H1 (cell line): ENCODE measurements around the gene TUT7. TPM values are rescaled to one million over a fixed set of nuclear protein-coding genes. Genes with fewer than 3 reads are reported as not detected.

Experiments
- CTCF ChIA-PET: fragments of 300-600 bp; sonication (Branson Sonifier 250); formaldehyde crosslinking; loops from one replicate; lab custom pipeline; 2021; ENCODE audit not compliant: partially characterized antibody; lab: Charles Lee
- POLR2A ChIA-PET: fragments of 300-600 bp; sonication (Branson Sonifier 250); formaldehyde crosslinking; loops from one replicate; lab custom pipeline; 2021; ENCODE audit warnings: inconsistent platforms; ENCODE audit not compliant: partially characterized antibody; lab: Charles Lee
- DNase-seq, 2 experiments: peaks; one replicate each; pipeline versions ENCODE4 v3.0.0 to v3.0.0-alpha.2; 2010 to 2022; ENCODE audit warnings: low spot score in 2 of 2, low read depth in 1 of 2, mixed read lengths in 1 of 2
- FAIRE-seq: peaks from 2 replicates; lab custom pipeline; 2011; peaks lifted over from hg19 to GRCh38; lab: Jason Lieb, UNC
- H2AFZ ChIP-seq: 2 replicates; pipeline ENCODE4 v1.8.1; 2012; ENCODE audit warnings: low read length, inconsistent platforms
- H2AK5ac ChIP-seq: 2 replicates; pipeline ENCODE4 v1.6.1; 2013; ENCODE audit warnings: low read depth, low read length
- H2BK120ac ChIP-seq: replicated peaks from 2 replicates; pipeline ENCODE3; 2013; ENCODE audit warnings: low read depth, low read length, inconsistent platforms
- H2BK12ac ChIP-seq: 2 replicates; pipeline ENCODE4 v1.6.1; 2013; ENCODE audit warnings: low read depth, low read length
- H2BK15ac ChIP-seq: 2 replicates; pipeline ENCODE4 v1.6.1; 2013; ENCODE audit warnings: low read length
- H2BK20ac ChIP-seq: 2 replicates; pipeline ENCODE4 v1.6.1; 2013; ENCODE audit warnings: low read length
- H2BK5ac ChIP-seq: 2 replicates; pipeline ENCODE4 v1.6.1; 2013; ENCODE audit warnings: low read depth, low read length
- H3K14ac ChIP-seq: 2 replicates; pipeline ENCODE4 v1.6.1; 2013; ENCODE audit warnings: inconsistent platforms; ENCODE audit not compliant: insufficient read length
- H3K18ac ChIP-seq: 2 replicates; pipeline ENCODE4 v1.6.1; 2013; ENCODE audit warnings: low read length; ENCODE audit errors: extremely low read depth
- H3K23ac ChIP-seq: 2 replicates; pipeline ENCODE4 v1.6.1; 2013; ENCODE audit warnings: inconsistent platforms; ENCODE audit not compliant: insufficient read length
- H3K23me2 ChIP-seq: 2 replicates; pipeline ENCODE4 v1.6.1; 2013; ENCODE audit warnings: low read depth, low read length
- H3K27ac ChIP-seq: 2 replicates; pipeline ENCODE4 v1.6.1; 2011; ENCODE audit warnings: low read depth, low read length, inconsistent platforms
- H3K27me3 ChIP-seq, 4 experiments: replicated peaks in 1 of 4; 1 replicate in 1 of 4; 2 replicates in 3 of 4; pipeline versions ENCODE4 v1.6.1 to v1.8.1; 2011 to 2013; ENCODE audit warnings: low read length in 3 of 4, mild to moderate bottlenecking in 3 of 4, inconsistent platforms in 2 of 4, mixed read lengths in 2 of 4, moderate library complexity in 1 of 4; ENCODE audit not compliant: control insufficient read depth in 3 of 4, insufficient read depth in 3 of 4; ENCODE audit errors: extremely low read depth in 1 of 4
- H3K36me3 ChIP-seq, 4 experiments: 2 replicates each; pipeline versions ENCODE4 v1.6.1 to v1.8.1; 2011 to 2013; ENCODE audit warnings: mild to moderate bottlenecking in 4 of 4, low read length in 3 of 4, moderate library complexity in 2 of 4, control low read depth in 1 of 4, inconsistent platforms in 1 of 4; ENCODE audit not compliant: insufficient read depth in 4 of 4, control insufficient read depth in 2 of 4
- H3K4ac ChIP-seq: replicated peaks from 2 replicates; pipeline ENCODE3; 2013; ENCODE audit warnings: low read length, low read depth, mixed read lengths, inconsistent platforms; ENCODE audit not compliant: insufficient read length
- H3K4me1 ChIP-seq, 4 experiments: replicated peaks in 1 of 4; 1 replicate in 1 of 4; 2 replicates in 3 of 4; pipeline versions ENCODE4 v1.6.1 to v1.8.1; 2011 to 2013; ENCODE audit warnings: low read length in 3 of 4, inconsistent platforms in 2 of 4, mixed read lengths in 1 of 4; ENCODE audit not compliant: insufficient read depth in 4 of 4, control insufficient read depth in 3 of 4
- H3K4me2 ChIP-seq, 2 experiments: 2 replicates each; pipeline versions ENCODE4 v1.6.1 to v1.8.1; 2011 to 2013; ENCODE audit warnings: low read depth in 2 of 2, low read length in 2 of 2, control low read depth in 1 of 2, inconsistent platforms in 1 of 2, mild to moderate bottlenecking in 1 of 2; ENCODE audit not compliant: insufficient read depth in 1 of 2
- H3K4me3 ChIP-seq, 4 experiments: fragments of 200-600, 300-600 bp in 1 of 4; sonication (generic), shearing (Covaris generic), sonication (Bioruptor Twin) in 1 of 4; 2 replicates each; pipeline versions ENCODE4 v1.5.1 to v1.8.1; 2011 to 2016; ENCODE audit warnings: low read length in 4 of 4, low read depth in 3 of 4, control low read depth in 2 of 4, inconsistent platforms in 2 of 4, mild to moderate bottlenecking in 2 of 4, mixed read lengths in 1 of 4, moderate library complexity in 1 of 4; ENCODE audit not compliant: insufficient read depth in 2 of 4; ENCODE audit errors: extremely low read depth in 1 of 4
- H3K56ac ChIP-seq: replicated peaks from 2 replicates; pipeline ENCODE3; 2013; ENCODE audit warnings: low read depth, mild to moderate bottlenecking, mixed read lengths, low read length, inconsistent platforms; ENCODE audit not compliant: insufficient read length
- H3K79me1 ChIP-seq: 2 replicates; pipeline ENCODE4 v1.6.1; 2013; ENCODE audit warnings: low read depth, low read length, control low read depth
- H3K79me2 ChIP-seq, 2 experiments: 2 replicates each; pipeline versions ENCODE4 v1.6.1 to v1.8.1; 2012 to 2013; ENCODE audit warnings: low read length in 2 of 2, mild to moderate bottlenecking in 2 of 2, inconsistent platforms in 1 of 2; ENCODE audit not compliant: insufficient read depth in 2 of 2, control insufficient read depth in 1 of 2
- H3K9ac ChIP-seq, 4 experiments: replicated peaks in 1 of 4; 1 replicate in 1 of 4; 2 replicates in 3 of 4; pipeline versions ENCODE4 v1.6.1 to v1.8.1; 2011 to 2013; ENCODE audit warnings: low read depth in 3 of 4, low read length in 3 of 4, control low read depth in 2 of 4, mild to moderate bottlenecking in 2 of 4, moderate library complexity in 2 of 4, inconsistent platforms in 1 of 4; ENCODE audit errors: extremely low read depth in 1 of 4
- H3K9me3 ChIP-seq, 2 experiments: 2 replicates each; pipeline versions ENCODE4 v1.6.1 to v1.8.1; 2012 to 2013; ENCODE audit warnings: mild to moderate bottlenecking in 2 of 2, moderate library complexity in 2 of 2, control low read depth in 1 of 2, inconsistent platforms in 1 of 2, low read depth in 1 of 2, low read length in 1 of 2, mixed read lengths in 1 of 2; ENCODE audit not compliant: insufficient read depth in 2 of 2
- H4K20me1 ChIP-seq, 2 experiments: replicated peaks in 1 of 2; 2 replicates each; pipeline versions ENCODE3 to v1.8.1; 2011 to 2013; ENCODE audit warnings: inconsistent platforms in 2 of 2, low read length in 2 of 2, mild to moderate bottlenecking in 1 of 2; ENCODE audit not compliant: insufficient read depth in 2 of 2, control insufficient read depth in 1 of 2
- H4K5ac ChIP-seq: 2 replicates; pipeline ENCODE4 v1.6.1; 2013; ENCODE audit warnings: low read length, low read depth, mixed read lengths, inconsistent platforms; ENCODE audit not compliant: insufficient read length
- H4K8ac ChIP-seq: 2 replicates; pipeline ENCODE4 v1.8.0; 2013; ENCODE audit warnings: mild to moderate bottlenecking, moderate library complexity, low read length, inconsistent platforms; ENCODE audit not compliant: insufficient read depth; ENCODE audit errors: extremely low read depth
- H4K91ac ChIP-seq: replicated peaks from 2 replicates; pipeline ENCODE3; 2013; ENCODE audit warnings: low read length, mixed read lengths, inconsistent platforms; ENCODE audit not compliant: insufficient read length
- ASH2L ChIP-seq: fragments of 200-600, 300-600 bp; sonication (generic); IDR thresholded peaks from one replicate; pipeline ENCODE4 v1.7.1; 2017; ENCODE audit warnings: low read length
- EZH2 ChIP-seq: fragments of 200-600 bp; sonication (generic); IDR thresholded peaks from 2 replicates; pipeline ENCODE4 v1.7.1; 2012; ENCODE audit warnings: low read depth, mild to moderate bottlenecking, moderate library complexity, low read length, inconsistent platforms; ENCODE audit not compliant: severe bottlenecking
- PHF8 ChIP-seq: fragments of 200-600 bp; sonication (generic); conservative IDR thresholded peaks from 2 replicates; pipeline ENCODE4 v1.7.1; 2012; ENCODE audit warnings: low read depth, mild to moderate bottlenecking, inconsistent platforms, low read length, moderate library complexity
- RBBP5 ChIP-seq: IDR thresholded peaks from 2 replicates; pipeline ENCODE4 v1.7.1; 2012; ENCODE audit warnings: low read depth, mild to moderate bottlenecking, inconsistent platforms, low read length, moderate library complexity, borderline replicate concordance
- SIRT6 ChIP-seq: IDR thresholded peaks from one replicate; pipeline ENCODE4 v1.7.1; 2012; ENCODE audit warnings: low read length, inconsistent platforms
- SP4 ChIP-seq: IDR thresholded peaks from 2 replicates; pipeline ENCODE4 v1.6.1; 2012; ENCODE audit warnings: low read length, inconsistent platforms
- TBP ChIP-seq: IDR thresholded peaks from 2 replicates; pipeline ENCODE4 v1.6.1; 2011; ENCODE audit warnings: low read depth, low read length, improper control_type of control experiment
- polyA plus RNA-seq, 7 experiments: library from polyadenylated mRNA; depleted of rRNA in 3 of 7; stranded (reverse) in 5 of 7; unstranded in 2 of 7; fragments of >200 nt in 5 of 7; fragments of 200-250 nt in 2 of 7; gene quantifications; 1 replicate in 5 of 7; 2 replicates in 1 of 7; 4 replicates in 1 of 7; pipeline versions ENCODE4 v1.2.1 to v1.2.3, GENCODE V29; 2011 to 2013; ENCODE audit warnings: missing spikeins in 2 of 7, mixed read lengths in 2 of 7
- total RNA-seq: library from RNA; stranded (reverse); fragmentation: NEBNext Ultra II Directional; extraction: Animal tissue kit (Norgen Biotek cat#: 25700); gene quantifications from 2 replicates; pipeline ENCODE4 v1.2.1, GENCODE V29; 2021

Gene TUT7
- total and polyA plus RNA-seq, 2 of the 8 experiments (the other 6 are each of a cell fraction or from before 2014, with no cell fraction given), result 4.8 to 19.3 TPM

- H4K20me1 ChIP-seq, result no peaks in the 10 kb centered on the region
- no peak overlapping the region for H3K14ac ChIP-seq
- no peak overlapping the region for H3K4me3 ChIP-seq
- H3K23ac ChIP-seq, result no peak overlapping the region
- no peak overlapping the region for H2BK12ac ChIP-seq
- H3K18ac ChIP-seq, result no peak overlapping the region
- H4K5ac ChIP-seq, result no peak overlapping the region
- no peak overlapping the region for H3K56ac ChIP-seq
- H4K91ac ChIP-seq, result no peak overlapping the region
- FAIRE-seq (no peak), DNase-seq (no peak)
- ChIA-PET CTCF (interaction anchor here (0.6 kb wide), 1 partner anchor 168 kb away, joined by 3 read pairs; no protein-coding TSS in a partner anchor), POLR2A (no interaction called here)
- H4K8ac ChIP-seq, result no peak overlapping the region
- H2BK20ac ChIP-seq, result no peak overlapping the region
- H3K4me2 ChIP-seq, result no peak overlapping the region
- no peak overlapping the region for H2BK5ac ChIP-seq
- no peaks in the 10 kb centered on the region; a peak in 2 of 7 replicates for H3K4me1 ChIP-seq
- H3K36me3 ChIP-seq, result no peaks in the 10 kb centered on the region
- no peaks in the 10 kb centered on the region for H3K23me2 ChIP-seq
- no peaks in the 10 kb centered on the region for H3K79me2 ChIP-seq
- no peaks in the 10 kb centered on the region for H3K79me1 ChIP-seq
- no peak overlapping the region for H3K4ac ChIP-seq
- H2BK120ac ChIP-seq, result no peak overlapping the region
- no peak overlapping the region for H2BK15ac ChIP-seq
- H3K9me3 ChIP-seq, result peaks cover 6% of the 10 kb centered on the region in 2 experiments; a peak in 3 of 4 replicates
- H2AFZ ChIP-seq, result no peak overlapping the region
- no peak overlapping the region for H3K9ac ChIP-seq
- TF ChIP-seq RBBP5, result no peak
- no peak for TF ChIP-seq PHF8
- TF ChIP-seq SP4, result no peak
- no peak for TF ChIP-seq SIRT6
- TF ChIP-seq EZH2, result no peak
- no peak for TF ChIP-seq ASH2L
- no peak for TF ChIP-seq TBP
- H2AK5ac ChIP-seq, result no peak overlapping the region
- H3K27me3 ChIP-seq, result no peaks in the 10 kb centered on the region
- H3K27ac ChIP-seq, result no peak overlapping the region
Observed at GRCh38 chr9:86250123-86250522, 104.1 kb downstream of the TUT7 start.
